Astrocyte of the cerebellum (primary cell): Measurements from ENCODE around the gene PAPPA.
A peak's percentile ranks its signal among the peaks of the same experiment; 100 is the strongest.

ENCODE experiments used
- DNase-seq: peaks from one replicate; pipeline ENCODE4 v3.0.0-alpha.2; 2011; ENCODE audit warnings: low read depth
- H3K4me3 ChIP-seq: 2 replicates; pipeline ENCODE4 v1.5.1; 2011; ENCODE audit warnings: mild to moderate bottlenecking, low read depth, low read length, moderate library complexity
- CTCF ChIP-seq: IDR thresholded peaks from 2 replicates; pipeline ENCODE4 v1.5.1; 2012; ENCODE audit warnings: low read length, low read depth, moderate library complexity, mild to moderate bottlenecking; ENCODE audit errors: missing control alignments
- in situ Hi-C: cut with HindIII; loops from 2 replicates; pipeline ENCODE4 v1.10.0; 2017; ENCODE audit warnings: low sequenced_read_pairs

Gene PAPPA

GRCh38 chr9:116187570-116188170 is 34.1 kb downstream of the PAPPA start:
- no peak for TF ChIP-seq CTCF
- no peak for DNase-seq
- in situ Hi-C loops = no loop called here
- H3K4me3 ChIP-seq = no peak overlapping the region

- H3K4me3 ChIP-seq = no peak overlapping the region
- no peak for TF ChIP-seq CTCF
- in situ Hi-C loops = no loop called here
- DNase-seq = no peak
Observed at GRCh38 chr9:116189683-116190082, 36.1 kb downstream of the PAPPA start.

DNA sequence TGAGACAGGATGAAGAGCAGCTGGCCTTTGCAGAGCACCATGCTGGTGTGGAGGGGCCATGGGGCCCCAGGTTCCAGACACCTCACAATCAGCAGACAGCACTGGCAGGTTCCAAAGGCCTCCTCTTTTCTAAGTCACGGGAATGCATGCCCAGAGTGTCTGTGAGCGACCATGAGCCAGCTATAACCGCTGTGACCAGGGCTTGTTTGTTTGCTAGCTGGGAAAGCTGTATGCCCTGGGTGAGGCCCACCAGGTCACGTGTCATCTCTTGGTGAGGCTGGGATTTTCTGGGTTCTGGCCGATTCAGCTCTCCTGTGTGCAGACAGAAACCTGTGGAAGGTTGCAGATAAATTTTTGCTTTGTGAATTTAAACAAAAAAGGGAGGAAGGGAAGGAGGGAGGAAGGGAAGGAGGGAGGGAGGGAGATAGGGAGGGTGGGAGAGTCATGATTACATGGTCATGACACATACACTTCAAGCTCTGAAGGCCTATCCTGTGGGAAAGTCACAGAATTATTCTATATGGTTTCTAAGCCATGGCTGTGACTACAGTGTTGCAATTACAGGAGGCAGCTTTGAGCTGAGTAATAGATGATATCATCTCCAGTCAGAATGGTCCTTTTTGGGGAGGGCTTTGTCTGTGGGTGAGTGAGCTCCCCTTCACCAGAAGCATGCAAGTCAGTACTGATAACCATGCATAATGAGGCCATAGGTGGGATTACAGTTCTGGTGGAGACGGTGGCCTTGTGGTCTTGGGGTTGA is 37.2 kb downstream of the PAPPA start:
- in situ Hi-C loops = no loop called here
- no peak for TF ChIP-seq CTCF
- H3K4me3 ChIP-seq = no peak overlapping the region
- no peak for DNase-seq

GRCh38 chr9:116191576-116192415 is 38.2 kb downstream of the PAPPA start:
- in situ Hi-C loops = no loop called here
- no peak for TF ChIP-seq CTCF
- H3K4me3 ChIP-seq = no peak overlapping the region
- DNase-seq = no peak

- no peak overlapping the region for H3K4me3 ChIP-seq
- DNase-seq = peak; percentile 66
- no peak for TF ChIP-seq CTCF
- in situ Hi-C loops = no loop called here
Observed at GRCh38 chr9:116193636-116194035, 40.0 kb downstream of the PAPPA start.

DNA sequence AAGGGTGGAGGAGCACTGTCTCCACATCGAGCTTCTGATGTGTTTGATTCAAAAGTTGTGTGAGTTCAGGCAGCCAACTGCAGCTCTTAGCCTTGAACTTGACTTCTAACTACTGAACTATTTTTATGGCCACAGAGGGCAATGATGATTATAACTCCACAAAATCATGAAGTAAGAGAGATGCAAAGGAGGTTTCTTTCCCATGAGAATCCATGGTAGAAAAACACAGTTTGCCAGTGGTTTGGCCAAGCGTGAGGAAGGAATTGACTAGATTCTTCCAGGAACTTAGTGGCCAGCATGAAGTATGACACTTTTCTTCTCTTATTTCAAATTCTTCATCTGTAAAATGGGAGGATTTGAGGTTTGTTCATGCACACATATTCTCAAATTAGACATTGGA is 43.2 kb downstream of the PAPPA start:
- H3K4me3 ChIP-seq = no peak overlapping the region
- in situ Hi-C loops = no loop called here
- no peak for DNase-seq
- TF ChIP-seq CTCF = no peak
